GM12891 (cell line): ENCODE measurements around the gene GALNT10.

Experiments used
- POLR2A ChIP-seq: IDR thresholded peaks from 2 replicates; pipeline ENCODE4 v1.6.1; 2011; ENCODE audit warnings: low read depth, low read length, control low read depth
- POLR2AphosphoS5 ChIP-seq: IDR thresholded peaks from 2 replicates; pipeline ENCODE4 v1.6.1; 2011; ENCODE audit warnings: low read depth, low read length, control low read depth
- SPI1 ChIP-seq: IDR thresholded peaks from 2 replicates; pipeline ENCODE4 v1.6.1; 2011; ENCODE audit warnings: low read depth, low read length, control low read depth
- TAF1 ChIP-seq: IDR thresholded peaks from 2 replicates; pipeline ENCODE4 v1.6.1; 2011; ENCODE audit warnings: low read depth, low read length, control low read depth

- TF ChIP-seq POLR2A: no peak
- no peak for TF ChIP-seq POLR2AphosphoS5
- no peak for TF ChIP-seq TAF1
- no peak for TF ChIP-seq SPI1
Observed at GRCh38 chr5:154159343-154159742, 31.2 kb upstream of the GALNT10 start.
